ENCODE measurements around the gene EHMT1. TPM values are rescaled to one million over a fixed set of nuclear protein-coding genes. Genes with fewer than 3 reads are reported as not detected.

Gene EHMT1
- total RNA-seq, 2 experiments from 2014 or later = 80.6 to 87.8 TPM

DNA sequence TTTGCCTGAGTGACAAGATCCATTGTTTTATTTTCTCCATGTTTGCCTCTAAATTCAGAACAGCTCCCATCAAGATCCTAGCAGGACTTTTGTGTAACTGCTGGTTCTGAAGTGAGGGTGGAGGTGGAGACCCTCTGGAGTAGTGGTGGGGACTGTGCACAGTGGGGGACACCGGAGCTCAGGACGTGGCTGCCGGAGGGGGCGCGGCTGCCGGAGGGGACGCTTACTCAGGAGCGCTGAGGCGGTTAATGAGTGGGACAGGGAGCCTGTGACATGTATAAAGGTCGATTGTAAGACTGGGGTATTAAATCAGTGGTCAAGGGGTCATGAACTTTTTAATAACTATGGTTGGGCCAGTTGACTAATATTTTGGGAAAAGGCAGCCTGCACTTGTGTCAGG lies 131.8 kb downstream of the EHMT1 start:
- ATAC-seq (ENCODE audit: poor library complexity) (no peak), DNase-seq (no peak)
- Mint-ChIP-seq H3K9me3 (no peaks in the 10 kb centered on the region), H3K36me3 (ENCODE audit: low read depth) (peaks cover 100% of the 10 kb centered on the region), H3K27me3 (no peaks in the 10 kb centered on the region), H3K4me1 (ENCODE audit: low read depth) (peaks cover 9% of the 10 kb centered on the region), H3K27ac (no peak overlapping the region), H3K4me3 (no peak overlapping the region)
- peaks cover 3% of the 10 kb centered on the region for H3K4me1 ChIP-seq (ENCODE audit: insufficient read depth, low read length)
- CTCF ChIA-PET = no interaction called here
- H3K27ac ChIP-seq (ENCODE audit: low read depth in 1 of 2, low read length in 2 of 2) = no peak overlapping the region
- no peaks in the 10 kb centered on the region for H3K27me3 ChIP-seq (ENCODE audit: control insufficient read depth in 1 of 2, insufficient read depth in 2 of 2, low read length in 2 of 2)
- no peak overlapping the region for H3K4me3 ChIP-seq (ENCODE audit: low read length)
- H3K9me3 ChIP-seq (ENCODE audit: control insufficient read depth in 1 of 2, insufficient read depth in 1 of 2, low read length in 2 of 2) = peaks cover 0 to 20% of the 10 kb centered on the region in 2 experiments
- intact Hi-C loops (cut with DNase I, micrococcal nuclease) = no loop called here
- TF ChIP-seq, protein P1, sequence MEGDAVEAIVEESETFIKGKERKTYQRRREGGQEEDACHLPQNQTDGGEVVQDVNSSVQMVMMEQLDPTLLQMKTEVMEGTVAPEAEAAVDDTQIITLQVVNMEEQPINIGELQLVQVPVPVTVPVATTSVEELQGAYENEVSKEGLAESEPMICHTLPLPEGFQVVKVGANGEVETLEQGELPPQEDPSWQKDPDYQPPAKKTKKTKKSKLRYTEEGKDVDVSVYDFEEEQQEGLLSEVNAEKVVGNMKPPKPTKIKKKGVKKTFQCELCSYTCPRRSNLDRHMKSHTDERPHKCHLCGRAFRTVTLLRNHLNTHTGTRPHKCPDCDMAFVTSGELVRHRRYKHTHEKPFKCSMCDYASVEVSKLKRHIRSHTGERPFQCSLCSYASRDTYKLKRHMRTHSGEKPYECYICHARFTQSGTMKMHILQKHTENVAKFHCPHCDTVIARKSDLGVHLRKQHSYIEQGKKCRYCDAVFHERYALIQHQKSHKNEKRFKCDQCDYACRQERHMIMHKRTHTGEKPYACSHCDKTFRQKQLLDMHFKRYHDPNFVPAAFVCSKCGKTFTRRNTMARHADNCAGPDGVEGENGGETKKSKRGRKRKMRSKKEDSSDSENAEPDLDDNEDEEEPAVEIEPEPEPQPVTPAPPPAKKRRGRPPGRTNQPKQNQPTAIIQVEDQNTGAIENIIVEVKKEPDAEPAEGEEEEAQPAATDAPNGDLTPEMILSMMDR (IDR thresholded peaks at IDR 0.05) = no peak
- POLR2A ChIA-PET = no interaction called here
- peaks cover 64% of the 10 kb centered on the region for H3K36me3 ChIP-seq (ENCODE audit: insufficient read depth, low read length)

DNA sequence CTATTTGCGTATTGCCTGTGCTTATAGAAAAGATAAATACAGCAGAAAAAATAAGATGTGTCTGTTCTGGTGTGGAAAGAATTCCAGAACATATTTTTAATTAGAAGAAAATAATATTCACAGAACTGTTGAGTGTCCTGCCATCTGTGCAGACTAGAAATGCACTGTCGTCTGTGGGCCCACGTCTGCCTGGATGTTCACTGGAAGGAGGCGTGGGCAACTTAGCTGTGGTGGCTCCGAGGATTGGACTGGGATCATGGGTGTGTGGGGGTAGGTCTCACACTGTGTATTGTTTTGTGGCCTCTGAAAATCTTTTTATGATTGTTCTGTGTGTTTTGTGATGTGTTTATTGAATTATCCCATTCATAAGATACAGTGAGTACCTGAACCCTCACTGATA lies 132.8 kb downstream of the EHMT1 start:
- ChIA-PET POLR2A (no interaction called here), CTCF (no interaction called here)
- TF ChIP-seq, protein P1 (IDR thresholded peaks at IDR 0.05) = no peak
- H3K4me1 Mint-ChIP-seq (ENCODE audit: low read depth) = peaks cover 8% of the 10 kb centered on the region
- H3K27me3 Mint-ChIP-seq = no peaks in the 10 kb centered on the region
- Histone ChIP-seq H3K27me3 (ENCODE audit: control insufficient read depth in 1 of 2, insufficient read depth in 2 of 2, low read length in 2 of 2) (no peaks in the 10 kb centered on the region), H3K4me1 (ENCODE audit: insufficient read depth, low read length) (no peaks in the 10 kb centered on the region), H3K36me3 (ENCODE audit: insufficient read depth, low read length) (peaks cover 59% of the 10 kb centered on the region), H3K9me3 (ENCODE audit: control insufficient read depth in 1 of 2, insufficient read depth in 1 of 2, low read length in 2 of 2) (peaks cover 0 to 20% of the 10 kb centered on the region in 2 experiments), H3K4me3 (ENCODE audit: low read length) (no peak overlapping the region), H3K27ac (ENCODE audit: low read depth in 1 of 2, low read length in 2 of 2) (no peak overlapping the region)
- ATAC-seq (ENCODE audit: poor library complexity) (no peak), DNase-seq (no peak)
- intact Hi-C loops (cut with DNase I, micrococcal nuclease) = no loop called here
- H3K9me3 Mint-ChIP-seq = no peaks in the 10 kb centered on the region
- no peak overlapping the region for H3K27ac Mint-ChIP-seq
- H3K4me3 Mint-ChIP-seq = no peak overlapping the region
- peaks cover 100% of the 10 kb centered on the region for H3K36me3 Mint-ChIP-seq (ENCODE audit: low read depth)

DNA sequence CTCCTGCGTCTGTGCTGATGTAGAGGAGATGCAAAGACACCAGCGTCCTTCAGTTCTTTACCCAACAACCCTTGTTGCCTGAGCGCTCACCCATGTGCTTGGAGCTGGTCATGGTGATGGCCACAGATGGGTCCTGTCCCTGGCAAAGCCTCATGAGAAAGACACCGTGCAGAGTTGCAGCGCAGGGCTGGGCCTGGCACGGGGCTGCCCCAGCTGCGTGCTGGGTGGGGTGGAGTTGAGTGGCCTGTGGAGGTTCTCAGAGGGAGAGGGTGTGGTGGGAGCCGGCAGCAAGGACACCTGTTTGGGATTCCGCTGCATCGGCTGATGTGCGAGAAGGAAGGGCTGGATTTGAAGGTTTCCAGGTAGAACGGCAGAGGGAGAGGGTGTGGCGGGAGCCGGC lies 133.6 kb downstream of the EHMT1 start:
- Histone ChIP-seq H3K27me3 (ENCODE audit: control insufficient read depth in 1 of 2, insufficient read depth in 2 of 2, low read length in 2 of 2) (no peaks in the 10 kb centered on the region), H3K27ac (ENCODE audit: low read depth in 1 of 2, low read length in 2 of 2) (no peak overlapping the region), H3K36me3 (ENCODE audit: insufficient read depth, low read length) (peaks cover 61% of the 10 kb centered on the region), H3K9me3 (ENCODE audit: control insufficient read depth in 1 of 2, insufficient read depth in 1 of 2, low read length in 2 of 2) (peaks cover 0 to 20% of the 10 kb centered on the region in 2 experiments), H3K4me1 (ENCODE audit: insufficient read depth, low read length) (peaks cover 6% of the 10 kb centered on the region), H3K4me3 (ENCODE audit: low read length) (no peak overlapping the region)
- Mint-ChIP-seq H3K27me3 (no peaks in the 10 kb centered on the region), H3K4me1 (ENCODE audit: low read depth) (peaks cover 14% of the 10 kb centered on the region), H3K9me3 (no peaks in the 10 kb centered on the region), H3K4me3 (no peak overlapping the region), H3K27ac (no peak overlapping the region), H3K36me3 (ENCODE audit: low read depth) (peaks cover 100% of the 10 kb centered on the region)
- DNase-seq (no peak), ATAC-seq (ENCODE audit: poor library complexity) (no peak)
- TF ChIP-seq, protein P1 (IDR thresholded peaks at IDR 0.05) = no peak
- CTCF ChIA-PET = no interaction called here
- POLR2A ChIA-PET = no interaction called here
- intact Hi-C loops (cut with DNase I, micrococcal nuclease) = no loop called here

Data from CD4-positive, alpha-beta T cell (primary cell).